GM10248 (cell line): ENCODE results near the gene C9orf43.
"Not testable (repeated sequence)": the region's sequence is repeated elsewhere in the genome, so short reads cannot be mapped to it uniquely, and the experiment has no call there.

Experiments
- CTCF ChIA-PET: fragments of 300-600 bp; sonication (Branson Sonifier 250); formaldehyde crosslinking; extraction: SDS; loops from one replicate; lab custom pipeline; 2021; ENCODE audit warnings: antibody characterized with exemption; lab: Yijun Ruan, JAX
- POLR2A ChIA-PET: fragments of 350-650 bp; sonication (Branson Sonifier 250); formaldehyde crosslinking; extraction: SDS; loops from one replicate; lab custom pipeline; 2020; ENCODE audit warnings: antibody characterized with exemption; lab: Yijun Ruan, JAX
- DNase-seq: peaks from one replicate; pipeline ENCODE4 v3.0.0; 2012; ENCODE audit errors: extremely low spot score
- TF ChIP-seq, protein P1 (sequence below): IDR thresholded peaks from 2 replicates; pipeline ENCODE4 v1.5.1; 2012; ENCODE audit warnings: mild to moderate bottlenecking, low read depth; ENCODE audit errors: extremely low read depth, missing control alignments, control extremely low read depth

Gene C9orf43

GRCh38 chr9:113428062-113428615 is 17.6 kb downstream of the C9orf43 start:
- ChIA-PET POLR2A (no interaction called here), CTCF (interaction anchor here (0.9 to 2.5 kb wide), 2 partner anchors 18 to 230 kb away, joined by 3 to 8 read pairs; no protein-coding TSS in a partner anchor)
- TF ChIP-seq, protein P1, sequence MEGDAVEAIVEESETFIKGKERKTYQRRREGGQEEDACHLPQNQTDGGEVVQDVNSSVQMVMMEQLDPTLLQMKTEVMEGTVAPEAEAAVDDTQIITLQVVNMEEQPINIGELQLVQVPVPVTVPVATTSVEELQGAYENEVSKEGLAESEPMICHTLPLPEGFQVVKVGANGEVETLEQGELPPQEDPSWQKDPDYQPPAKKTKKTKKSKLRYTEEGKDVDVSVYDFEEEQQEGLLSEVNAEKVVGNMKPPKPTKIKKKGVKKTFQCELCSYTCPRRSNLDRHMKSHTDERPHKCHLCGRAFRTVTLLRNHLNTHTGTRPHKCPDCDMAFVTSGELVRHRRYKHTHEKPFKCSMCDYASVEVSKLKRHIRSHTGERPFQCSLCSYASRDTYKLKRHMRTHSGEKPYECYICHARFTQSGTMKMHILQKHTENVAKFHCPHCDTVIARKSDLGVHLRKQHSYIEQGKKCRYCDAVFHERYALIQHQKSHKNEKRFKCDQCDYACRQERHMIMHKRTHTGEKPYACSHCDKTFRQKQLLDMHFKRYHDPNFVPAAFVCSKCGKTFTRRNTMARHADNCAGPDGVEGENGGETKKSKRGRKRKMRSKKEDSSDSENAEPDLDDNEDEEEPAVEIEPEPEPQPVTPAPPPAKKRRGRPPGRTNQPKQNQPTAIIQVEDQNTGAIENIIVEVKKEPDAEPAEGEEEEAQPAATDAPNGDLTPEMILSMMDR = no peak
- no peak for DNase-seq

DNA sequence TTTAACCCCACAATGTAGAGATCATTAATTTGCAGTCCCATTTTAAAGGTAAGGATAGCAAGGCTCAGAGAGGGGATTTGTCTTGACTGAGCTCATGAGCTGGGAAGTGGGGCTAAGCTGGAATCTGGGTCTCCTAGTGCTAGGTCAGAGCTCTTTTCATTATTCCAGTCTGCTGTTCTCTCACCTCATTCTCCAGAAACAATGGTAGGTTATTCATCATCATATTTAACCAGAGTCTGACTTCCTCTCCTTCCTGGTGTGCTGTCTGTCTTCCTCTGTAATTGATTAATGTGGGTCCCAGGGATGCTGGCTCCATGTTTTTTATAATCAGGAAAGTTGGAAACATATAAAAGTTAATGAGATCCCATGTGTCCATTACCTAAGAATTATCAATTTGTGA is 20.6 kb downstream of the C9orf43 start:
- CTCF ChIA-PET = interaction anchor here (0.7 to 1.2 kb wide), 3 partner anchors 9 to 155 kb away, joined by 3 to 4 read pairs (median 3); no protein-coding TSS in a partner anchor
- DNase-seq = no peak
- POLR2A ChIA-PET = no interaction called here
- TF ChIP-seq, protein P1 = no peak

DNA sequence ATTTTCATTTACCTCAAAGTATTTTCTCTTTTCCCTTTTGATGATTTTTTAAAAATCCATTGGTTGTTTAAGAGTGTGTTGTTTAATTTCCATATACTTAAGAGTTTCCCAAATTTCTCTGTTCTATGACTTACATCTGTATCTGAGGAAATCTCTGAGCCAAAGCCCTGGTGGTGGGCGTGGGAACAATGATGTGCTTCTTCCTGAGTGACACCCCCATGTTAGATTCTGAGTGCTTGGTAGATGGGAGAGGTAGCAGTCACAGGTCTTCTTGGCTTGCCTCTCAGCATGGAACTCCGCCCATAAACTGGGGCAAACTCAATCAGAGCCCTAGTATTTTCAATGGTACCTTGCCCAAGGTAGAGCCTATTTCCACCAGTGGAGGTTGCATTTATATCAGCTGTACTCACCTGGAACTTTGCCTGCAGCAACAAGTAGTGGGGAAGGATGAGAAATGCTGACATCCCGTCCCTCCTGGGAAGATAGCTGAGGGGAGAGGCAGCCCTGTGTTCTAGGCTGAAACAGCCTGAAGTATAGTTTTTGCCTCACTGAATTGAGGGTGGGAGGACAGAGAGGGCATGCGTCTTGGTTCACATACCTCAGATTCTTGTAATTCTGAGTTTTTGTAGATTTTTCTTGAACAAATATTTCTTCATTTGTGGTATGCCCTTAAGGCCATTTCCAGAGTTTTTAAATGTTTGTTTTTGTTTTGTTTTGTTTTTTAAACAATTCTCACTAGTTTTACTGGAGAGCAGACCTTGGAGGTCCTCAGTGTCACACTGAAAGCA is 26.4 kb downstream of the C9orf43 start:
- ChIA-PET CTCF (interaction anchor here (1.6 kb wide), 1 partner anchor 9 kb away, joined by 4 read pairs; no protein-coding TSS in a partner anchor), POLR2A (no interaction called here)
- TF ChIP-seq, protein P1 = no peak
- DNase-seq = no peak

- POLR2A ChIA-PET, CTCF ChIA-PET, DNase-seq: not testable (repeated sequence)
Observed at GRCh38 chr9:113437716-113438115, 27.2 kb downstream of the C9orf43 start.

DNA sequence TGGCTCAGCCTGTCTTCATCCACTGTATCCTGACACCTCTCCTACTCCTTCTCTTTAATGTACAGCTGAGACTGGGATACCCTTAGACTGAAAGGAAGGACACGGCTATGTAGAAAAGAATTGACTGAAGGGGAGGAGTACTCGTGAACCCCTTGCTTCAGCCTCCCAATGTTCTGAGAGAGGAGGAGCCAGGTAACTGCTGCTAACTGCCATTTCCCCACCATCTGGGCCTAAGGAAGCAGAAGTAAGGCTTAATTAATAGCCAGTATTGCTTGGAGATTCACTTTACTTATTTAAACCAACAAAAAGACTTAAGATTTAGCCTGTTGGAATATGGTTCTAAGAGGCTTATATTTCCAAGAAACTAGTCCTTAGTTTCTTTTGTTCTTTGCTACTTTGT is 34.2 kb downstream of the C9orf43 start:
- POLR2A ChIA-PET = no interaction called here
- TF ChIP-seq, protein P1 = no peak
- CTCF ChIA-PET = interaction anchor here (1.4 to 6.3 kb wide), 11 partner anchors 11 to 216 kb away, joined by 3 to 171 read pairs (median 10); no protein-coding TSS in a partner anchor
- DNase-seq = no peak

- CTCF ChIA-PET = interaction anchor here (0.6 to 6.3 kb wide), 45 partner anchors 9 to 543 kb away, joined by 3 to 171 read pairs (median 4); partner anchors contain the start of genes ALAD, CDC26, PRPF4 and RGS3
- DNase-seq = peak; percentile 74
- POLR2A ChIA-PET = no interaction called here
- TF ChIP-seq, protein P1 = peak; percentile 53
Observed at GRCh38 chr9:113446323-113446740, 35.8 kb downstream of the C9orf43 start.
